IPS-20b (cell line): Measurements from ENCODE around the gene TLR1.
"Not testable (repeated sequence)": the region's sequence is repeated elsewhere in the genome, so short reads cannot be mapped to it uniquely, and the experiment has no call there.

Experiments used
- H3K27ac ChIP-seq: one replicate; pipeline ENCODE4 v1.5.1; 2013; ENCODE audit warnings: low read length
- H3K27me3 ChIP-seq: 2 replicates; pipeline ENCODE4 v1.6.1; 2013; ENCODE audit warnings: mild to moderate bottlenecking, low read length, inconsistent platforms; ENCODE audit not compliant: insufficient read depth
- H3K36me3 ChIP-seq: 2 replicates; pipeline ENCODE4 v1.6.1; 2013; ENCODE audit warnings: low read depth, mild to moderate bottlenecking, inconsistent platforms, low read length, moderate library complexity; ENCODE audit not compliant: insufficient read depth
- H3K4me1 ChIP-seq: 2 replicates; pipeline ENCODE4 v1.6.1; 2013; ENCODE audit warnings: mild to moderate bottlenecking, control low read depth, inconsistent platforms, low read length, moderate library complexity; ENCODE audit not compliant: insufficient read depth
- H3K4me3 ChIP-seq: 2 replicates; pipeline ENCODE4 v1.5.1; 2013; ENCODE audit warnings: mild to moderate bottlenecking, low read length, inconsistent platforms
- H3K9ac ChIP-seq: 2 replicates; pipeline ENCODE4 v1.6.1; 2013; ENCODE audit warnings: low read depth, mild to moderate bottlenecking, inconsistent platforms, low read length, moderate library complexity
- H3K9me3 ChIP-seq: 2 replicates; pipeline ENCODE4 v1.6.1; 2013; ENCODE audit warnings: mild to moderate bottlenecking, low read depth, low read length, inconsistent platforms; ENCODE audit not compliant: insufficient read depth

The TLR1 gene

DNA sequence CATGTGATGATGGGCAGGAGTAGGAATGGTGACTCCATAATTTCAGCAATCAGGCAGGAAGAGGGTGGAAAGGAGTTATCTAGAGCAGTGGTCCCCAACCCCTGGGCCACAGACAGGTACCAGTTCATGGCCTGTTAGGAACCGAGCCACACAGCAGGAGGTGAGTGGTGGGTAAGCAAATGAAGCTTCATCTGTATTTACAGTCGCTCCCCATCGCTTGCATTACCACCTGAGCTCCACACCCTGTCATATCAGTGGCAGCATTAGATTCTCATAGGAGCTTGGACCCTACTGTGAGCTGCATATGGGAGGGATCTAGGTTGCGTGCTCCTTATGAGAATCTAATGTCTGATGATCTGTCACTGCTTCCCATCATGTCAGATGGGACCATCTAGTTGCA lies 20.4 kb downstream of the TLR1 start:
- H3K9ac ChIP-seq: no peak overlapping the region
- no peak overlapping the region for H3K27ac ChIP-seq
- H3K4me1 ChIP-seq: no peaks in the 10 kb centered on the region
- H3K4me3 ChIP-seq: no peak overlapping the region
- H3K27me3 ChIP-seq: no peaks in the 10 kb centered on the region
- H3K9me3 ChIP-seq: no peaks in the 10 kb centered on the region
- H3K36me3 ChIP-seq: no peaks in the 10 kb centered on the region

DNA sequence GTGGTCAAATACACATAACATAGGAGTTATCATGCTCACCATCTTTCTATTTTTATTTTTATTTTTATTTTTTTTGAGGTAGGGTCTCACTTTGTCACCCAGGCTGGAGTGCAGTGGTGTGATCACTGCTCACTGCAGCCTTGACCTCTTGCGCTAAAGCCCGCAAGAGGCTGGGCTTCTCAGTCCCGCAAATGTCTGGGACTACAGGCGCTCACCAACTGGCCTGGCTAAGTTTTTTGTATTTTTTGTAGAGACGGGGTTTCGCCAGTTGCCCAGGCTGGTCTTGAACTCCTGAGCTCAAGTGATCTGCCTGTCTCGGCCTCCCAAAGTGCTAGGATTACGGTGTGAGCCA lies 21.5 kb downstream of the TLR1 start:
- no peaks in the 10 kb centered on the region for H3K27me3 ChIP-seq
- H3K4me3 ChIP-seq: no peak overlapping the region
- no peak overlapping the region for H3K9ac ChIP-seq
- H3K27ac ChIP-seq: no peak overlapping the region
- no peaks in the 10 kb centered on the region for H3K4me1 ChIP-seq
- no peaks in the 10 kb centered on the region for H3K9me3 ChIP-seq
- no peaks in the 10 kb centered on the region for H3K36me3 ChIP-seq

DNA sequence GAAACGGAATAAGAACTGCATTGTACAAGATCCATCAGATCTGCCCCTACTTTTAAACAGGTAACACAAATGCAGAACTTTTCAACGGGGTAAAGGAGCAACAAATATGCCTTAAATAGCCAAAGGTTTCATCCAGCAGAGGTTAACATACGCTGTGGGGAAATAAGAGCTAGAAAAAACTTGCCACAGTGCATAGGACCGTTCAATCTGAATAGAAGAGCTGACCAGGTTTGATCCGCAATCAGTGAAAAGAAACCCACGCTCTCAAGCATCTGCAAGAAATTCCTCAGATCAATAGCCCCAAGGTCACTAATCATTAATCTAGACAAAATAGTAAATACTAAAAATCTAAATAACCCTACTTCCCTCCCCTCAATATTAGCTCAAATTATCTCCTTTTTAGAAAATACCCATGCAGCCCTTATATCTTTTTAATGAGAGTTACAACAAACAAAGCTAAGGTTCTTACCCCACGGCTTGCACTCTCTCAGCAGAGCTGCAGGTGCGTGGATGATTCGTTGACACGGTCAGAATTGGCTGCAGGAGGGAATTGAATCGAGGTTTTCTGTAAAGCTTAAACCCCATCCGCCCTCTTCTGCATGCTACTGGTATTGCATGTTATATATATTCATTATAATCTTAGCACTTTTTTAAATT lies 22.0 kb downstream of the TLR1 start, which contains the start of gene TLR10:
TSS of gene TLR10 (minus strand) at position 539 of the 657 bp plus-strand sequence. CDS start 7,400 bp downstream, outside the sequence.
- H3K9me3 ChIP-seq: no peaks in the 10 kb centered on the region
- no peak within 1 kb of the TSS for H3K27ac ChIP-seq
- no peaks in the 10 kb centered on the region for H3K4me1 ChIP-seq
- H3K36me3 ChIP-seq: no peaks in the 10 kb centered on the region
- no peak within 1 kb of the TSS for H3K9ac ChIP-seq
- H3K4me3 ChIP-seq: no peak within 1 kb of the TSS
- H3K27me3 ChIP-seq: no peaks in the 10 kb centered on the region

DNA sequence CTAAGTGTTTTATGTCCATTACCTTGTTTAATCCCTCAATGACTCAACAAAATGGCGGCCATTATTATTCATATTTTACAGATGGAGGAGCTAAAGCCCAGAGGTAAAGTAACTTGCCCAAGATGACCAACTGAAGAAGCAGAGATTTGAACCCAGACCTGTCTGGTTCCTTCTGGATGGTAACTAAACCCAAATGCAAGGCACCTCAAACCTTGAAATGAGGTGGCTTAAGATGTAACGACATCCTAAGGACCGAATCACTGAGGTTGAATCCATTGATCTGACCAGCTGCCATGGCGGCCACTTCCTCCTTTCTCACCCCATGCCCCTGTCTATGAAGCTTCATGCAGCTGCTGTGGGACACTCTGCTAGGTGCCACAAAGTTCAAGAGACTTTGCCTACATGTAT lies 22.7 kb downstream of the TLR1 start:
- H3K36me3 ChIP-seq: no peaks in the 10 kb centered on the region
- no peak overlapping the region for H3K9ac ChIP-seq
- H3K9me3 ChIP-seq: no peaks in the 10 kb centered on the region
- no peak overlapping the region for H3K4me3 ChIP-seq
- no peaks in the 10 kb centered on the region for H3K4me1 ChIP-seq
- H3K27me3 ChIP-seq: no peaks in the 10 kb centered on the region
- no peak overlapping the region for H3K27ac ChIP-seq

DNA sequence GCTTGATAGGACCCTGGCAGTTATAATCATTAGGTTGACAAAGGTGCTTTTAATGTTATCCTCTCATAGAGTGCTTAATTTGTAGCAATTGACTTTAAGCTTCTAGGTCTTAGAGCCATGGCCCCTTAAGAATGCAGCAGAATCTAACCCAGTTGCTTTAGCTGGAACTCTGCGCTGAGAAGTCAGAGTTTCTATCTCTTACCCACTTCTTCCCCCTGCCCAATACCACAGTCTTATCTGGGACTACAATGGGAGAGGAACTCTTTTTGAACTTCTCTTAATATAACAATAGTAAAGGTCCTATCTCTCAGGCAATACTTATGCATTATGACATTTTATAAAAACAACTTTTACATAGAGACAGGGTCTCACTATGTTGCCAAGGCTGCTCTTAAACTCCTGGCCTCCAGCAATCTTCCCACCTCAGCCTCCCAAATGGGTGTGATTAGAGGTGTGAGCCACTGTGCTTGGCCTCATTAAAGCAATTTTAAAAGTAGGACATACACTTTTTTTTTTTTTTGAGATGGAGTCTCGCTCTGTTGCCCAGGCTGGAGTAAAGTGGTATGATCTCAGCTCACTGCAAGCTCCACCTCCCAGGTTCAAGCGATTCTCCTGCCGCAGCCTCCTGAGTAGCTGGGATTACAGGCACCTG lies 23.6 kb downstream of the TLR1 start:
- Histone ChIP-seq H3K9ac (no peak overlapping the region), H3K36me3 (no peaks in the 10 kb centered on the region), H3K4me3 (no peak overlapping the region), H3K4me1 (no peaks in the 10 kb centered on the region), H3K27ac (no peak overlapping the region), H3K27me3 (no peaks in the 10 kb centered on the region), H3K9me3 (no peaks in the 10 kb centered on the region)

DNA sequence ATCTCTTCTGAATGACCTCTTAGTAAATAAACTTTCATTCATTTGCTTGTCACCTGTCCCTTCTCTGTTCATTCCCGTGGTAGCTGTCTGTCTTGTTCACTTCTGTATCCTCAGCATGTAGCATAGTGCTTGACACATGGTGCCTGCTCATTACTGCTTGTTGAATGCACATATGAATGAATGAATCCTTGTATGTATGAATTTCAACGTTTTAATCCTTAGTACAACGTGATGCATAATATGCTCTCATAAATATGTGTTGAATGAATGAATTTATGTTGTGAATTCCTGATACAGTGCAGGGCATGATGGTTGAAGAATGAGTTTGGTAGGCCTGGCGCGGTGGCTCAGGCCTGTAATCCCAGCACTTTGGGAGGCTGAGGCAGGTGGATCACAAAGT lies 24.8 kb downstream of the TLR1 start:
- Histone ChIP-seq H3K4me3 (no peak overlapping the region), H3K27me3 (no peaks in the 10 kb centered on the region), H3K36me3 (no peaks in the 10 kb centered on the region), H3K27ac (no peak overlapping the region), H3K9me3 (no peaks in the 10 kb centered on the region), H3K9ac (no peak overlapping the region), H3K4me1 (no peaks in the 10 kb centered on the region)

DNA sequence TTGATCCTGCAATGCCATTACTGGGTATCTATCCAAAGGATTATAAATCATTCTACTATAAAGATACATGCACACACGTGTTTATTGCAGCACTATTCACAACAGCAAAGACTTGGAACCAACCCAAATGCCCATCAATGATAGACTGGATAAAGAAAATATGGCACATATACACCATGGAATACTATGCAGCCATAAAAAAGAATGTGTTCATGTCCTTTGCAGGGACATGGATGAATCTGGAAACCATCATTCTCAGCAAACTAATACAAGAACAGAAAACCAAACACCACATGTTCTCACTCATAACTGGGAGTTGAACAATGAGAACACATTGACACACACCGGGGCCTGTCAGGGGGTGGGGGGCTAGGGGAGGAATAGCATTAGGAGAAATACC lies 26.7 kb downstream of the TLR1 start:
- H3K36me3 ChIP-seq, H3K9me3 ChIP-seq, H3K4me1 ChIP-seq, H3K4me3 ChIP-seq, H3K9ac ChIP-seq, H3K27ac ChIP-seq, H3K27me3 ChIP-seq: not testable (repeated sequence)

DNA sequence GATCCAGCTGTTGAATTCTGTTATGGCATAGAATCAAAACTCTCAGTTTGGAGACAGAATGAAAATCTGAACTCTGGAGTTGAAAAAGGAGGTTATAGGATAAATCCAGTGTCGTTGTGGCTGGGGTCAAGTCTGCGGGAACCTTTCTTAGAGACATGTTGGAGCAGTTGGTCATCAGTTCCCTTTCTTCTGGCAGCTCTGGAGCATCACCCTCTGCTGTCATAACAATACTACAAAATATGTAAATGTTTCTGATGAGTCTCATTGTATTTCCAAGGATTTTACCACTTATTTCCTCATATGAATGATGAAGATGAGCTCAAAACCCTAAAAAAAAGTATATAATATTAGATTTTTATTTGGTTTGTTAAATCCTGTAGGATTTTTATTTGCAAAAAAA lies 29.3 kb downstream of the TLR1 start:
- H3K9me3 ChIP-seq: no peaks in the 10 kb centered on the region
- no peaks in the 10 kb centered on the region for H3K36me3 ChIP-seq
- H3K27me3 ChIP-seq: no peaks in the 10 kb centered on the region
- H3K9ac ChIP-seq: no peak overlapping the region
- H3K27ac ChIP-seq: no peak overlapping the region
- no peak overlapping the region for H3K4me3 ChIP-seq
- H3K4me1 ChIP-seq: no peaks in the 10 kb centered on the region

DNA sequence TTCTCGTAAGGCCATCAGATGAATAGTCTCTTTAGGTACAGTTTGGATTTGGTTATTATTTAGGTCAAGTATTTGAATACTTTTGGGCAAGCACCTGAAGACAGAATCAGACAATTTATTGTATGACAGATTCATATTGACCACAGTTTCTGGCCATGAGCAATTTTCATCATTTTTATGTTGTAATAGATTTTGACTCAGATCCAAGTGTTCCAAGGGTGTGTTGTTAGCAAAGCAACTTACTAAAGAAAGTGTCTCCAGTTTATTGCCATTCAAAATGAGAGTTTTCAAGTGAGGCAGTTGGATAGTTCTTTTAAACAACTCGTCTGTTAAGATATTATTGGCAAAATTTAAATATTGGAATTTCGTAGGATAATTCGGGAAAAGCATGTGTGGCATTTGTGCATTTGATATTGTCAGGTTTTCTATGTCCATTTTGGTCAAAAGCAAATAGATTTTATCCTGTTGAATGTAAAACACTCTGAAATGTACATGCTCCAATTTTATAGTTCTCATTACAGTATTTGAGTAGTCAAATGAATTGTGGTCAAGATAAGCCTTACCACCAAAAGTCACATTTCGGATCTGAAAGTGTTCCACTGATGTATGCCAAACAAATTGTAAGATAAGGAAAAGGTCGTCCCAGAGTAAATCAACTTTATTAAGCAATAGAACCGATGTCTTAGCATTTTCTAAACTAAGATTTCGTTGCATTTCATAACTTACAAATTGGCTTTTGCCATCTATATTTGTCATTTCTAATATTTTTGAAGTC lies 30.2 kb downstream of the TLR1 start:
- no peaks in the 10 kb centered on the region for H3K36me3 ChIP-seq
- H3K4me3 ChIP-seq: no peak overlapping the region
- H3K27me3 ChIP-seq: no peaks in the 10 kb centered on the region
- no peaks in the 10 kb centered on the region for H3K9me3 ChIP-seq
- H3K9ac ChIP-seq: no peak overlapping the region
- no peak overlapping the region for H3K27ac ChIP-seq
- H3K4me1 ChIP-seq: no peaks in the 10 kb centered on the region

DNA sequence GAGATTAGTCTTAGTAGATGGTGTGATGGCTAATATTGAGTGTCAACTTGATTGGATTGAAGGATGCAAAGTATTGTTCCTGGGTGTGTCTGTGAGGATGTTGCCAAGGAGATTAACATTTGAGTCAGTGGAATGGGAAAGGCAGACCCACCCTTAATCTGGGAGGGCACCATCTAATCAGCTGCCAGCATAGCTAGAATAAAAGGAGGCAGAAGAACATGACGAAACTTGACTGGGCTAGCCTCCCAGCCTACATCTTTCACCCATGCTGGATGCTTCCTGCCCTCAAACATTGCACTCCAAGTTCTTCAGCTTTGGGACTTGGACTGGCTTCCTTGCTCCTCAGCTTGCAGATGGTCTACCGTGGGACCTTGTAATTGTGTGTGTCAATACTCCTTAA lies 34.3 kb downstream of the TLR1 start:
- not testable (repeated sequence) for H3K4me1 ChIP-seq, H3K4me3 ChIP-seq, H3K27ac ChIP-seq, H3K9ac ChIP-seq, H3K27me3 ChIP-seq, H3K9me3 ChIP-seq, H3K36me3 ChIP-seq

DNA sequence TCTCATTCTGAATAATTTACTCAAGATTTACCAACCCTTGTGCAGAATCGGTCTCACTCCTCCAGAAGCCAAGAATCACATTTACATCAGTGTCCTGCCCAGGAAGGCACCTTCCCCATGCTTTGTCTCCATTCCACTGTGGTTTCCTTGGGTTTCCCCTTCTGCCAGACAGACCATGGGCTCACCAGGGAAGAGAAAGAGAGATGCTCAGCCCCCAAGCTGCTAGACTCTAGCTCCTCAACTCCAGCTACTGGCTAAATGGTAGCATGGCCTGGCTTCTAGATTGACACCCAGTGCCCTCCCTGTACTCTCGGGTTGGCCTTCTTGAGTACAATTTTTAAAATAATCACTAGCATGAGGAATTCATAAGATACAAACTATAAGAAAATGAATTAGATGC lies 34.7 kb downstream of the TLR1 start:
- Histone ChIP-seq H3K27ac (no peak overlapping the region), H3K27me3 (no peaks in the 10 kb centered on the region), H3K9ac (no peak overlapping the region), H3K9me3 (no peaks in the 10 kb centered on the region), H3K4me3 (no peak overlapping the region), H3K4me1 (no peaks in the 10 kb centered on the region), H3K36me3 (no peaks in the 10 kb centered on the region)

DNA sequence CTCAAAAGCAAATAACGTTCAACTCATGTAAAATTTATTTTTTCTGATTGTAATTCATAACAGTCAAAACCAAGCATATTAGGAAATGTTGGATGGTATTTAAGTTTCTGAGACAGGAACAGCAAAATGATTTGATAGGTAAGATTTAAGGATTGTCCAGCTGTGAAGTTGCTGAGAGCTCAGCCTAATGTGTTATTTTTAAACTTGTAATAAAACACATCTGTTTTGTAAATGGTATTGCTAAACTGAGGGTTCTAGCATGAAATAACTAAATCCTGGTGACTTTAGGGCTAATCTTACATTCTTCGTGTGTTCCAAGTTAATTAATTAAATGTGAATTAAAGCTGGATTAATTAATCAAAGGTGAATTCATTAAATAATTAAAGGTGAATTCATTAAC lies 35.1 kb downstream of the TLR1 start:
- no peaks in the 10 kb centered on the region for H3K27me3 ChIP-seq
- H3K4me1 ChIP-seq: no peaks in the 10 kb centered on the region
- H3K36me3 ChIP-seq: no peaks in the 10 kb centered on the region
- no peak overlapping the region for H3K27ac ChIP-seq
- no peak overlapping the region for H3K4me3 ChIP-seq
- no peaks in the 10 kb centered on the region for H3K9me3 ChIP-seq
- H3K9ac ChIP-seq: no peak overlapping the region
